G401.6 (cell line): ENCODE measurements around the gene IZUMO3.
"Not testable (repeated sequence)": the region's sequence is repeated elsewhere in the genome, so short reads cannot be mapped to it uniquely, and the experiment has no call there.

ENCODE experiments used
- FAIRE-seq: peaks from 2 replicates; lab custom pipeline; 2012; peaks lifted over from hg19 to GRCh38; lab: Jason Lieb, UNC

The IZUMO3 gene, protein sequence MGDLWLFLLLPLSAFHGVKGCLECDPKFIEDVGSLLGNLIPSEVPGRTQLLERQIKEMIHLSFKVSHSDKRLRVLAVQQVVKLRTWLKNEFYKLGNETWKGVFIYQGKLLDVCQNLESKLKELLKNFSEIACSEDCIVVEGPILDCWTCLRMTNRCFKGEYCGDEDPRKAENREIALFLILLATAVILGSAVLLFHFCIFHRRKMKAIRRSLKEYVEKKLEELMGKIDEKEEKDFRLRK

DNA sequence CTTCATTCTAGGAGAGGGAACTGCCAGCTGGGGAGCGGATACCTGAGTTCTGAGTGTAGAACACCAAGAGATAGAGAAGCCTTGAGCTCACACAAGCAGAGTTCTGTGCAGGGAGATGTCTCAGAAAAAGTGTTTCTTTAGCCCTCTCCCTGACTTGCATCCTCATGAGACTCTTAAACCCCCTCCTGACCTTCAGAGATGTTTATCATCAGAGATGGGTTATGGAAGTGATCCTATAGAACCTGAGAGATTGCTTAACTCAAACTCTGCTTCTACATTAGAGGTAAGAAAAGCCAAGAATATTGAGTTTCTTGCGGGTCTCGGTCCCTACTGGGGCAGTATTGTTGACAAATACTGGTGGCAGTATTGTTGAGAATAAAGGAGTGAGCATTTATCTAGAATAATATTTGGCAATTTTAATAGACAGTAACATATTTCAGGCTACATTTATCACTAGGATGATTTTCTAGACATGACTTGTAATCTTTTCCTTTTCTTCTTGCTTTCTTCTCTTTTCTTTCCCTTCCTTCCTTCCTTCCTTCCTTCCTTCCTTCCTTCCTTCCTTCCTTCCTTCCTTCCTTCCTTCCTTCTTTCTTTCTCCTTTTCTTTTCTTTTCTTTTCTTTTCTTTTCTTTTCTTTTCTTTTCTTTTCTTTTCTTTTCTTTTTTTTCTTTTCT, at the start of gene IZUMO3:
Gene IZUMO3 (minus strand): TSS at position 51 of the 676 bp plus-strand sequence. CDS start 248 bp downstream, outside the sequence.
- FAIRE-seq, result no peak

DNA sequence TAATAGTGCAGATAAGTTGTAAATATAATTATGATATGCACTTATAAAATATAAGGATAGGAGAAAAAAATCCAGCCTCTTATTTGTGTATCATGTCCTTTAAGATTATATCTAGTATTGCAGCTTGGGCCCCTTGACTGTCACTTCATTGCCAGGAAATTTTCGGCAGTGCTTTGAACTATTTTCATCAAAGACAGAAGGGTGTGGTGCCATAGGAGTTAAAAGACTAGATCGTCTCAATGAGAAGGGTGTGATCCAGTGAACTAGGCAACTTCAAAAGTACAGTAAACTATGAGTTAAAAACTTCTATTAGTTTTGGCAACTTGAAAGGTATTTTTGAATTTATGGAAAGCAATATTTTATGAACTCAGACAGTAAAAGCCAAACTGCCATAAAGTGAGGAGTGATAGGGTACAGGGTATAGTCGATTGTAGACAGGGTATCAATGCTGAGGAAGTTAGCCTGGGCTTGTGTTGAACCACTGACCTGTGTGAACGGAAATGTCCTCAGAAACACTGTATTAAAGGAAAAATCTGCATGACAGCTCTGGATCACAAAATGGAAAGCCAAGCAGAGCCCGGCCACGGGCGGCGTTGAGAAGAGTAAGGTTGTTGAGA, 48.6 kb upstream of the IZUMO3 start:
- FAIRE-seq, result no peak

DNA sequence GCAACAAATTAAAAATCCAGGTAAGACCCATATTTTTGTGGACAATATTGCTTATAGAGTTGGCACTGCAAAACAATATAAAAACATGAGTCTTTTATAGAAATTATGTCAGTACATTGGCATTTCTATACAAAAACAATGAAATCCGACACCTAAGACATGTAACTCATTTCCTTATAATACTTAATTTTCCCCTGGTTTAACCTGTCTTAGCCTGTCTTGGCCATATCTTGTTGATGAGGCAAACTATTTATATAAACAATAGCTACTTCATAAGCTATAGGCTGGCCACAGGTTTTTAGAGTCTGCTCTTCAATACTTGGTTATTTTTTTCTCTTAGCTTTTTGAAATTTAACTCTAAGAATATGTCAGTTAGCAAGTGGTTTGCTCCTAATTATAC, 44.7 kb upstream of the IZUMO3 start:
- no peak for FAIRE-seq

DNA sequence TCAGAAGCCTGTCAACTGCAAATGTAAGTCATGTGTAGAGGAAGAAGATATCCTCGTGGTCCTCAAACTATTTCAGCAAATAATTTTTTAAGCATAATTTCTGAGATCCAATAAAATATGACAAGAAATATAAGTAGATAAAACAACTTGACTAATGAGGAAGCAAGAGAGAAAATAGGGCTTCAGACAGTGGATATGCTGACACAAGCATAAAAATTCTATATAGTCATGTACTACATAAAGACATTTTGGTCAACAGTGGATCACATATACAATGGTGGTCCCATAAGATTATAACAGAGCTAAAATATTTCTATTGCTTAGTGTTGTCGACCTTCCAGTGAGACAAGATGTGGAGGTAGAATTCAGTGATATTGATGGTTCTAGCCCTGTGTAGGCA, 42.2 kb upstream of the IZUMO3 start:
- FAIRE-seq, result no peak

DNA sequence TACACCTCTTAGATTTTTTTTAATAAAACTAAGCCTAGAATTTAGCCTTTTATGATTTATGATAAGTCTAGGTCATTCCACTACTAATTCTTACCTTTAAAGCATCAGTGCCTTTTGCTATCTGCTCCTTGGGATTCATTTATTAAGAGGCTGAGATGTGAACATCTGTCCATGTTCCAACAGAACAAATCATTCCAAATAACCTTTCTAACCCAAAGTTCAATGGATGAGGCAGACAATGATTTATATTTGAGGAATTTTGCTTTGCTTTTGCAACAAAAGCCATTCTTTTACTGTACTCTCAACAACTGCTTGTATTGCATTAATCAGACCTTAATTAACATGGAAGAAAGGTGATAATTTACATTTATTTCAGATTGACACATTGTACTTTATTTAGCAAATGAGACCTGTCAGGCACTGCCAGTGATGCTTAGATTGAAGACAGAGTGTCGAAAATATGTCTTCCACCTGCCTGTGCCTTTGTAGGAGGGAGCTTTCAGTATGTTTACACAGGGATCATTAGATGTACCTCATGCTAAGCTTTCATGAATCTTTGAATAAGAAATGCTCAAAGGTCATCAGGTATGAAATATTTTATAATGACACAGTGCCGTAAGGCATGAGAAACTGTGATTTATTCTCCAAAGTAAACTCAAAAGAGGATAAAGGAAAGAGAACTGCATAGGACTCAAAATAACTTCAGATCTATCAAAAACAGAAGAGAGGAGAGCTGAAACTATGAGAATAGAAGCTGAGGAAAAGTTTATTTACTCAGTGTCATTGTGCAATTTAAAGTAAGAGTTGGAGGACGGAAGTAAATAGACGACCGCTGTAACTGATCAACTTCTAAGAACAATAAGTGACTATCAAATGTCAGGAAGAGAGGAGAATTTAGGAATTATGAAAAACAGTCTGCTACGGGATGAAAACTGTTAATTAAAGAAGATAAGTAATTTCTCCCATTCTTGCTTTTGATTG, 36.7 kb upstream of the IZUMO3 start:
- no peak for FAIRE-seq

DNA sequence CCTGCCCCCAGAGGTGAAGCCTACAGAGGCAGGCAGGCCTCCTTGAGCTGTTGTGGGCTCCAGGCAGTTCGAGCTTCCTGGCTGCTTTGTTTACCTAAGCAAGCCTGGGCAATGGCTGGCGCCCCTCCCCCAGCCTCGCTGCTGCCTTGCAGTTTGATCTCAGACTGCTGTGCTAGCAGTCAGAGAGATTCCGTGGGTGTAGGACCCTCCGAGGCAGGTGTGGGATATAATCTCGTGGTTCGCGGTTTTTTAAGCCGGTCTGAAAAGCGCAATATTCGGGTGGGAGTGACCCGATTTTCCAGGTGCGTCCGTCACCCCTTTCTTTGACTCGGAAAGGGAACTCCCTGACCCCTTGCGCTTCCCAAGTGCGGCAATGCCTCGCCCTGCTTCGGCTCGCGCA, 34.3 kb upstream of the IZUMO3 start:
- FAIRE-seq, result not testable (repeated sequence)

DNA sequence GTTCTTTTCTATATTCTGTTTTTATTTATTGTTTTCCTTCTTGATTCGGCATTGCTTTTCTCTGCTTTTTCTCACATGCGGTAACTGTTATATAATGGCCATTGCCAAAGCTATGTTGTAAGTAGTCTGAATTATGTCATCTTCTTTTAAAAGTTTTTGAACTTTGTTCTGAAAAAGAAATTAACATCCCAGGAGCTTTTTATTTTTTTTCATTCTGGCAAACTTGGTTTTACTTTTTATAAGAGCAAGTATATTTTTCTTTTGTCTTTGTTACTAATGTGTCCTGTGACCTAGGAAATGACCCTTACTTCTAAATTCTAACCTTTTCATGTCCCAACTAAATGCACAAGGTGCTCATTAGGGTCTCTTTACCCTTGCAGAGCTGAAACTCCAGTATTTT, 26.7 kb upstream of the IZUMO3 start:
- no peak for FAIRE-seq

DNA sequence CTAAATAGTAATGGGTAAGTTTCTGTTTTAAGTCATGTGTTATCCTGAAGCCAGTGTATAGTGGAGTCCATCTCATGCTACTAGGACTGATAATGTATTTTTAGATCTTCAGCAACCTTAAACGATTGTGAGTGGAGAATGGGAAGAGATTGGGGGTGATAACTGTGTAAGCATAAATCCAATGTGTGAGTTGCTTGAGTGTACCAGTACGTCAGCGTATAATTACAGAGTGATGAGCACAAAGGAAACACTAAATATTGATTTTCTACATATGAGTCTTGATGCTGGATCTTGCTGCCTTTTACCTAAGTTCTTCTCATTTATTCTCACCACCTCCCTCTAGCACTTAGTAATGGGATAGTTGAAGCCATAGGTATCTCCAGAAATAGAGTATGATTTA, 16.3 kb upstream of the IZUMO3 start:
- FAIRE-seq, result no peak

DNA sequence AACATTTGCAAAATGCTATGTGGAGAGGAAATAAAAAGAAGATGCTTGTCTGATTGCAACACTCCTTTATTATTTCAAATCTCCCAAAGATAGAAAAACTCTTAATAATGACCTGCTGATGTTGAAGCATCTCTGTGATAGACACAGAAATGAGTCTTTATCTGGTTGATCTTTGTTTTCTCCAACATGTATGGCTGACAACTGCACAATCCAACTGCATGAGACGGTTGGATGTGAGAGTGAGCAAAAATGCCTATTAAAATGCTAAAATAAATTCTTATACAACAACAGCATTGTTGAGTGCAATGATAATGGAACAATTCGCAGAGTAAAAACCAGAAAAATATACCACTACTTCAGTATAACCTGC, 7.5 kb upstream of the IZUMO3 start:
- no peak for FAIRE-seq

DNA sequence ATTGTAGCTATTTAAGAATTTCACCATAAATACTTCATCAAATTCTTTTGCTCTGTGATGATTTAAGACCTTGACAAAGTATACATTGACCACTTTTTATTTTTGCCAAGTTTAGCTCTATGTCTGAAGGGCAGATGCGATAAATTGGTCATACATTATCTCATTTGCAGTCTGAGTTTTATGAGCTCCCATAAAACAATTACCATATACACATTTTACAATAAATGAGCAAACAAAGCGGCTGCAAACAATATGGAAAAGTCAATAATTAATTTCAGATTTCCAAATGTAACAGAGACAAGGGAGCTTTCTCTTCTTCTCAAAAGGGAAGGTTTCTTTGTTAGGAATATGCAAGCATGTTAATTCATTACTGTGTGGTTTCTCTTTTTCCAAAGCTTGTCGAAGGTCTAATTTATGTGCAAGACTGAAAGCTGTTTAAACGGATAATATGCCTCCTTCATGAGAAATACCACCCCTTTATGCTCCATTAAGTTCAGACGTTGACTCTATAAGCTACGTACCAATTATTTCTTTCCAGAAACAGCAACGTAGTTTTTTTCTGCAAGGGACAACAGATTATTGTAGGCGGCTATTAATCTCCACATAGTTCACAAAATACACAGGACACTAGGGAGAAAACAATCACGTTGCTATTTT, 7.0 kb upstream of the IZUMO3 start:
- no peak for FAIRE-seq

DNA sequence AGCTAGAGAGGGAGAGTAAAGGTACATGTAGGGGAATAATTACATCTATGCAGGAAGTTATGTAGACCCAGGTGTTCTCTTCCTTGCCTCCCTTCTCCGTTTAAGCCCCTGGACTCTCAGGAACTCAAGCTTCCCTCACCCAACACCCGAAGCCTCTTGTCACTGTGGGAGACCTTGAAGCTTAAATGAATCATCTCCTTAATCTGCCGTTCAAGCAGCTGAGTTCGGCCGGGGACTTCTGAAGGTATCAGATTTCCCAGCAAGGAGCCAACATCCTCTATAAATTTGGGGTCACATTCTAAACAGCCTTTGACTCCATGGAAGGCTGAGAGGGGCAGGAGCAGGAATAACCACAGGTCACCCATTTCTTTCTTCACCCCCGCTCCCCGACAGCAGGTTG, 412 bp downstream of the IZUMO3 start:
- no peak for FAIRE-seq

DNA sequence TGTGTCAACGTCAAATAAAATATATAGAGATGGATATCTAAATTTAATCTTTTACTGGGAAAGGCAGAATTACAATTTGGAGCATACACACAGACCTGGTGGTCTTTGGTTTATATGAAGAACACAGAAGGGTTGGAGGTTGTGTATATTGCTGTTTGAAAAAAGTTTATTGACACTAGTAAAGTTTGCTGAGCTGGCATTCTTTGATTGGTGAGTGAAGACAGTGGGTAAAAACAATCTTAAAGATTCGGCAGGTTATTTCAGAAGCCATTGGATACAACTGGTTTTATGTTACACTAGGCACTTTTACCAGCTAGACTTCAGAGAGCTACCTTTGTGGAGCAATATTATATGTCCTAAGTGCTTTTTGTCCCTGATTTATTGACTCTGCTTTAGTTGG, 27.2 kb downstream of the IZUMO3 start:
- FAIRE-seq, result no peak

DNA sequence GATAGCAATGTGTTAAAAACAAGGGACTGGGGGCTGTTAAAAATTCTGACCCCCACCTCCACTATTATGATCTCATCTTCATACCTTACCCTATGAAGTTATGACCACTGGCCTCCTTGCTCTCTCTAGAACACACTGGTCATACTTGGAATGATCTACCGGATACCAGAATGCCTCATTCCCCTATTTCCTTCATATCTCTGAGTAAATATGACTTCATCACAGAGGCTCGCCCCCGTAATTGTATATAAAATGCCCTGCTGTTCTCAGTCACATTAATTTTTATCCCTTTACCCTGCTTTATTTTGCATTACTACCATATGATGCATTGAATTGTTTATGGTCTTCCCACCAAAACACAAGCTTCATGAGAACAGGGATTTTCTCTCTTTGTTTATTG, 29.2 kb downstream of the IZUMO3 start:
- FAIRE-seq, result no peak

DNA sequence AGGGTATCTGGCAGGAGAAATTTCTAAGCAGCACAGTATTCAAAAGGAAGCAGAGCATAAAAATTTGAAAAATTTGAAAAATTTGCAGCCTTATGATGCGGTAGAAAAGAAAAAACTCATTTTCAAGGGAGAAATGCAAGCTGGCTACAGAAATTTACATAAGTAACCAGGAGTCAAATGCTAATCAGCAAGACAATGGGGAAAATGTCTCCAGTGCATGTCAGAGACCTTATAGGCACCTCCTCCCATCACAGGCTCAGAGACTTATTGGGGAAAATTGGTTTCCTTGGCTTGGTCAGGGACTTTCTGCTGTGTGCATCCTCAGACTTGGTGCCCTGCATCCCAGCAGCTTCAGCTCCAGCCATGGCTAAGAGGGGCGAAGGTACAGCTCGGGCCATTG, 35.8 kb downstream of the IZUMO3 start:
- no peak for FAIRE-seq

DNA sequence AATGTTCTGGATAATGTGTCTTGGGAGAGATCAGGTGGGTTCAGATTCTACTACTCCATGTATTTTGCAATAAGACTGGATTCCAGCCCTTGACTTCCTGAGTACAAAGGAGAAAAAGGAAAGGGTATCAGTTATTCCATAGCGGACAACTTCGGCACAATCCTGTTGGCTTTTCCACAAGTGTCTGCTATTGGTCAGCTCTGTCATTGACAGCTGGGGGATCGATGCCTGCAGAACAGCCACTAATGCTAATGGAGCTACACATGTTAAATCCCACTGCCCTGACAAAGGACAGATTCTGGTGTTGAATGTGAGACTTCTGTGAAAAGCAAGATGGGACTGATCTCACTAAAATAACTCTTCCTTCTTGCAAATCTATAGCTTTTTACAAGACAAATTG, 41.2 kb downstream of the IZUMO3 start:
- FAIRE-seq, result no peak

DNA sequence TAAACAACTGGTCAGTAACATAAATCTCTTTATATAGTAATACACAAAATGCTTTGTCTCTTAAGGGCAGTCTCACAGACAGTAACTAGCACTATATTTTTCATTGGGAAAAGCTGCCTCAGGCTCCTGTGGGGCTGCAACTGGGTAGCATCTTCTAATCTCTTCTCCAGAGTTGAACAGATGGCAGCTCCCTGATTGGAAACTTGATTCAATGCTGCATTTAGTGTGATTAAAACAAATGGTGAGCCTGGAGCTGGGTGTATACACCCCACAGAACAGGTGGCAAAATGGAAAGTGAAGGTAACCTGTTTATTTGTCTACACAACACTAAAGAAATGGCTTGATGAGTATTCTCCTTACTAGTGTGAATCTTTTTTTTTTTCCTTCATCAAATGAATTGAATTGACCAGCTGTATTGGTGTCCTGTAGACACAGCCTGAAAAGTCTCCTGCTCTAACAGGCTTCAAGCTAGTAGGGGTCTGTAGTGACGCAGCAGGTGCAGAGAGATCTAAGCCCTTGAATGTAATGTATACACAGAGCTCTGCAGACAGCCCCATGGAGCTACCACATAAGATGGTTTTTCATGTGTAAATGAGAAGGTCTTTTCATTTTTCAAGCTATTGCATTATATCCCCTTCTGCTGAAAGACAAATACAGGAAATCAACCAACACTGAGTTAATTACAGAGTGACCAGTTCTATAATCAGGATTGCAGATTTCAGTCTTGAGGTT, 43.3 kb downstream of the IZUMO3 start:
- FAIRE-seq, result no peak

DNA sequence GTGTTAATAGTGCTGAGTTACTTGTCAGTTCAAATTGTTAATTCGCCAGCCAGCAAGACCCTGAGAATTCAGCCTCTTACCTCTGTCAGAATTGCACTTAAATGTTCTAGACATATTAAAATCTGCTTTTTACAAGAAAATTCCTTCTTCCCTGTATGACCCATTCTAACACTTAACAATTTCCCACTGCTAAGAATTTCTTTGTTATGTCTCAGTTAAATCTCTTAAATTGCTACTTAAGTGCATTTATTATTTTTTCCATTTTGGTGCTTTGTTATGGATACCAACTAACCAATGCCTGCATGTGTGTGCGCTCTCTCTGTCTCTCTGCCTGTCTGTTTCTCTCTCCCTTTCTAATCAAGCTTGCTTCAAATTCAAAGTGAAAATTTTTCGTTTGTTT, 44.9 kb downstream of the IZUMO3 start:
- FAIRE-seq, result no peak

DNA sequence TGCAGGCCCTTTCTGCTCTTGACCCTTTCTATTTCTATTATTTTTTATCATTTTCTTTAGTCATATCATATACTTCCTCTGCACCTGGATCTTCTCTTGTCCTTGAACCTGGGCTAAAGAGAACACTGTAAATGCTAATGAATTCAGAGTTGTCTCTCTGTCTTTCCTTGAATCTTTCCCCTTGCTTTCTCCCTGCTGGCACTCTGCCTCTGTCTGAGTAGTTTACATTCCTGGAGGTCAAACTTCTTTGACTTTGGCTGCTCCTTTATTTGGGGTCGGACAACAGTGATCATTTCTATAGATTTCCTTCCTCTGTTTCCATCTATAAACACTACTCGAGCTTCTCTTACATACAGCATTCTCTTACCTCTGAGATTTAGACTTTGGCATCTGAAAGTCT, 47.1 kb downstream of the IZUMO3 start:
- FAIRE-seq, result no peak

DNA sequence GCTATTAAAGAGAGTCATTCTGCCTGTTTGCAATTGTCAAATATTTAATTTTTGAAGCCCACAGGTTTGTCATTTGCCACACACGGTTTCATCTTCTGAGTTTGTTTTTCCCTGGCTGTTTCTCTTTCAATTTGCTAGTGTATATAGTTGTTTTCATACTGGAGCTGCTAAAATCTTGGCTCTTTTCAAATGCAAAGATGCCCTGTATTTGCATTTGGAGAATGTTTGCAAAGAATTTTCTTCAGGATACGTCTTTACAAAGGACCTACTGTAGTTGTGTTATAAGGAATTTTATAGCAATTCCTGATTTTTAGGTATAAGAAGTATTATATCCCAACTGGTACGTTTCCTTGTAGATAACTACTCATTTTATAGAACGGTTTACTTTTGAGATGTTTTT, 48.0 kb downstream of the IZUMO3 start:
- FAIRE-seq, result no peak
